WERI-Rb-1 (cell line): Measurements from ENCODE around the gene TLE4.

Source experiments
- DNase-seq: peaks from one replicate; pipeline ENCODE4 v3.0.0-alpha.2; 2020
- H3K27ac ChIP-seq: fragments of 250-450 bp; sonication (Bioruptor Pico); 2 replicates; pipeline ENCODE4 v1.5.1; 2020; ENCODE audit warnings: mild to moderate bottlenecking, moderate library complexity
- H3K27me3 ChIP-seq: fragments of 250-450 bp; sonication (Bioruptor Pico); 2 replicates; pipeline ENCODE4 v1.5.1; 2021; ENCODE audit warnings: mild to moderate bottlenecking, low read depth, moderate library complexity; ENCODE audit not compliant: insufficient read depth, severe bottlenecking
- H3K36me3 ChIP-seq: fragments of 250-450 bp; sonication (Bioruptor Pico); 2 replicates; pipeline ENCODE4 v1.5.1; 2020; ENCODE audit warnings: mild to moderate bottlenecking, moderate library complexity
- H3K4me3 ChIP-seq: 2 replicates; pipeline ENCODE4 v1.5.1; 2011; ENCODE audit warnings: low read depth, mild to moderate bottlenecking, control low read depth, low read length
- H3K9me3 ChIP-seq: fragments of 250-450 bp; sonication (Bioruptor Pico); 2 replicates; pipeline ENCODE4 v1.5.1; 2021; ENCODE audit warnings: mild to moderate bottlenecking, moderate library complexity; ENCODE audit not compliant: severe bottlenecking
- CTCF ChIP-seq: IDR thresholded peaks from 2 replicates; pipeline ENCODE4 v1.5.1; 2011; ENCODE audit warnings: low read depth, mild to moderate bottlenecking, control low read depth, inconsistent platforms, low read length

TLE4 gene

GRCh38 chr9:79692857-79693571, 121.2 kb downstream of the TLE4 start:
- no peak for DNase-seq
- H3K9me3 ChIP-seq, result no peaks in the 10 kb centered on the region
- TF ChIP-seq CTCF, result no peak
- no peak overlapping the region for H3K27ac ChIP-seq
- H3K27me3 ChIP-seq, result no peaks in the 10 kb centered on the region
- H3K4me3 ChIP-seq, result no peak overlapping the region
- H3K36me3 ChIP-seq, result no peaks in the 10 kb centered on the region

GRCh38 chr9:79693750-79694149, 122.0 kb downstream of the TLE4 start:
- Histone ChIP-seq H3K9me3 (no peaks in the 10 kb centered on the region), H3K4me3 (no peak overlapping the region), H3K27ac (no peak overlapping the region), H3K27me3 (no peaks in the 10 kb centered on the region), H3K36me3 (no peaks in the 10 kb centered on the region)
- DNase-seq, result no peak
- no peak for TF ChIP-seq CTCF

DNA sequence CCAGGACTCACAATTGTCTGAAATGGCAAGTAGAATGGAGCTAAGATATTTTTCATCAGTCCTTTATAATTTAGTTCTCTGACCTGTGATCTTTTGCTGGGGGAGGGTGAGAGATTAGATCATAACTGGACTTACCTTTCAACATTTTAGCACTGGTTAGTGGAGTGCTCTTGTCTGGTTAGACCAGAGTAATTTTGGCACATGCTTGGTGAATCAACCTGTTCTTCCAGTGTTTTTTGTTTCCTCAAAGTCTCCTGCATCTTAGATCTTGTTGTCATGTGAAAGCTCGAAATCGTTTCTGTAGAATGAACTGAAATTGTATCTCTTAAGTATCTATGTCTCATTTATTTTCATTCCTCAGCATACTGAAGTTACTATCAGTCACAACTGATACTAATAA, 122.4 kb downstream of the TLE4 start:
- Histone ChIP-seq H3K36me3 (no peaks in the 10 kb centered on the region), H3K9me3 (no peaks in the 10 kb centered on the region), H3K27me3 (no peaks in the 10 kb centered on the region), H3K27ac (no peak overlapping the region), H3K4me3 (no peak overlapping the region)
- no peak for TF ChIP-seq CTCF
- DNase-seq, result no peak

GRCh38 chr9:79694676-79695400, 123.1 kb downstream of the TLE4 start:
- TF ChIP-seq CTCF, result no peak
- no peak for DNase-seq

DNA sequence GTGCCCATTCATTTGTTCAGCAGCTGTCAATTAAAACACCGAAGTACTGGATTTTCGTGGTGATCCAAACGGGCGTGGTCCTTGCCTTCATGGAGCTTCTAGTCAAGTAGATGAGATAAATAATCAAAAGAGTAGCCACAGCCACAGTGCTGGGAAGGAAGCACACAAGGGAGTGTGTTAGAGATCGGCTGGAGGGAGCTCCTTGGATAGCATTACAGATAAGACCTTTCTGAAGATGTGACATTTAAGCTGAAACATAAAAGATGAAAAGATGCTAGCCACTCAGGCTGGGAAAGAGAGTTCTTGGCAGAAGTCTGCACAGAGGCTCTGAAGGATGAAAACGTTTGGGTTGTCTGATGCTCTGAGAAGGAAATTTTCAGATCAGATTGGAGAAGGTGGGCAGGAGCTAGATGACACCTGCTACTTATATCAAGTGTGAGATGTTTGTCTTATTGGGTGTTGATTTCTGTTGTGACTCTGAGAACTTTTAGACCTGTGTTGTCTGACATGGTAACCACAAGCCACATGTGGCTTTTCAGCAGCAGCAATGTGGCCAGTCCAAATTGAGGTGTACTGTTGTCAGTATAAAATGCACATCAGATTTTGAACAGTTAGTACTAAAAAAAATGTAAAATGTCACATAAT, 123.9 kb downstream of the TLE4 start:
- no peaks in the 10 kb centered on the region for H3K27me3 ChIP-seq
- no peaks in the 10 kb centered on the region for H3K9me3 ChIP-seq
- no peak overlapping the region for H3K27ac ChIP-seq
- no peak for TF ChIP-seq CTCF
- no peaks in the 10 kb centered on the region for H3K36me3 ChIP-seq
- DNase-seq, result no peak
- no peak overlapping the region for H3K4me3 ChIP-seq

More at GRCh38 chr9:79694676-79695400, 123.1 kb downstream of the TLE4 start:
- Histone ChIP-seq H3K27ac (no peak overlapping the region), H3K36me3 (no peaks in the 10 kb centered on the region), H3K4me3 (no peak overlapping the region), H3K27me3 (no peaks in the 10 kb centered on the region), H3K9me3 (no peaks in the 10 kb centered on the region)
